T47D (cell line): ENCODE results near the gene DGKD.

Experiments
- DNase-seq, 2 experiments: peaks; one replicate each; pipeline versions ENCODE4 v3.0.0 to v3.0.0-alpha.2; 2011 to 2012; ENCODE audit warnings: low read depth in 1 of 2, low spot score in 1 of 2
- JUND ChIP-seq: IDR thresholded peaks from 2 replicates; pipeline ENCODE4 v1.6.1; 2012; ENCODE audit warnings: low read depth
- in situ Hi-C: cut with HindIII; loops from 2 replicates; pipeline ENCODE4 v1.10.0; 2016; ENCODE audit warnings: low sequenced_read_pairs, low pct_unique_long_range_greater_than_20kb

DGKD gene

DNA sequence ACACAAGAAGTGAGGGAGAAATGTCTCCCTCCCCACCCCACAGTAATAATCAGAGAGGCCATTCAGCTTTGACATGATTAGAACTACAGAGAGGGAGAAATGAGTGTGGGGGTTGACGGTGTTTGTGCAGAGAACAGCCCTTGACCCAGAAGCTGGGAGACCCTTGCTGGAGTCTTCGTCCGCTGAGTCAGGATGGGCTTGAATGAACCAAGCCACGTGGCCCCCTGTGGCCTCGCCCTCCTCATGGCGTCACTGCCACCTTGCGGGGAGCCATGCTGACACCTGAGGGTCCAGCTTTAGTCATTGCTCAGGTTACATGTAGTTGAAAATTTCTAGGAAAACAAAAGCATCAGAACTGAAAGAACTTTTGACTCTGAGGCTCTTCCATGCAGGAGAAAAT is 101.2 kb downstream of the DGKD start:
- TF ChIP-seq JUND, result no peak
- DNase-seq, result no peak
- in situ Hi-C loops, result no loop called here

DNA sequence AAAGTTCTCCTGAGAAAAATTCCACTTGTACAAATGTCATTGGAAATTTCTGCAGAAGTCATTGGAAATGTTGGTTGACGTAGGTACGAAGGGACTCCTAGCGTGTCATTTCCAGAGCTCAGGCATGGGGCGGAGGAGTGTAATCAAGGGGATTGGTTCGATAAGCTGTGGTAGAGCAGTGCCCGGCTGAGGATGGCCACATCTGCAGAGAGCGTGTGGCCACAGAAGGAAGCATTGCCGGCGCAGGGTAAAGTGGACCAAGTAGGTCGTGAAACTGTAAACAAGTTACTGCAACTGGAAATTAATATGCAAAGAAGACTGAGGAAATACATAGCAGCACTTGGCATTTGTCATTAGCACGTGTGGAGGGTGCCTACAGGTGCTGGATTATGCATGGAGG is 101.8 kb downstream of the DGKD start:
- in situ Hi-C loops, result no loop called here
- TF ChIP-seq JUND, result no peak
- DNase-seq, result no peak

DNA sequence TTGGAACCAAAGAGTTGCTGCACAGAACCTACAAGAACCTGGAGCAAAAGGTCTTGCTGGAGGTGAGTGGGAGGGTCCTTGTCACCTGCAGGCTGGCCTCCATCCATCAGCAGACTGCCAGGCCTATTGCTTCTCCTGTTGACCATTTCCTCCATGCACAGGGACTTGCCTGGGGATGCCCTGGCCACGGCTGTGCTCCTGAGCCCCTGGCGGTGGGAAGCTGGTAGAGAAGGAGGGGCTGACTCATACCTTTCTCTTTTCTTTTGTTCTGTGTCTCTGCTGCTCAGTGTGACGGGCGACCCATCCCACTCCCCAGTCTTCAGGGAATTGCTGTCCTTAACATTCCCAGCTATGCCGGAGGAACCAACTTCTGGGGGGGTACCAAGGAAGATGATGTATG is 102.6 kb downstream of the DGKD start:
- no peak for TF ChIP-seq JUND
- no peak for DNase-seq
- in situ Hi-C loops, result no loop called here

DNA sequence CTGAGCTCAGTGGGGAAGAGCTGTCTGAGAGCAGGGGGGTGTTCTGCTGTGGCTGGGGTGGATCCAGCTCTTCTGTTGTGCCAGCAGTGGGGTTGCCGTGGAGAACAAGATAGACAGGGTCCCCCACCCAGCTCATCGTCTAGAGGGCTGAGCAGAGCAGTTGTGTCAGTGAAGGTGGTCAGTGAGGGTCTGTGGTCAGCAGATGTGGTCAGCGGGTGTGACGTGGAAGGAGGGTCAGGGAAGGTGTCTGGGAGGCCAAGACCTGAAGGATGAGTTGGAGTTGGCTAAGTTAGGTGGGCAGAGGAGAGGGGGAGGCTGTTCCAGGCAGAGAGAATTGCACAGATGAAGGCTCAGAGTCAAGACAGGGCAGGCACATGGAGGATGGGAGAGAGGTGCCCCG is 103.1 kb downstream of the DGKD start:
- no peak for TF ChIP-seq JUND
- DNase-seq, result no peak
- in situ Hi-C loops, result no loop called here

DNA sequence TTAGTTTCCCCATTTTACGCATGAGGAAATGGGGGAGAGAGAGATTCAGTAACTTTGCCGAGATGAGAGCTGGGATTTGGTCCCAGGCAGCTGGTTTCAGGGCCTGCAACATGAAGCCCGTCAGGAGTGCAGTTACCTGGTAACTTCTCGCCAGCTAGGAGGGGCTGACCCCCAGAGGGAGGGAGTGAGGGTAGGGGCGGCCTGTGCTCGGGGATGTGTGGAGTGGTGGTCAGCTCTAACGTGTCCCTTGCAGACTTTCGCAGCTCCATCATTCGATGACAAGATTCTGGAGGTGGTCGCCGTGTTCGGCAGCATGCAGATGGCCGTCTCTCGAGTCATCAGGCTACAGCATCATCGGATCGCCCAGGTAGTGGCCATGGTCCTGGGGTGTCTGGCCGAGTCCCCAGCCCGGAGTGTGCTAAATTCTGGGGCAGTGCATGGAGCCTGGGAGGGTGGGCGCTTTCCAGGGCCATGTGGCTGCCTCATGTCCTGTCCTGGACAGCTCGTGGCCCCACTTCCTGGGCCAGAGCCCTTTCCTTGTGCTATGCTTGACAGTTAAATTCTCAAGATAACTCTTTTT is 103.8 kb downstream of the DGKD start:
- no peak for TF ChIP-seq JUND
- in situ Hi-C loops, result no loop called here

DNA sequence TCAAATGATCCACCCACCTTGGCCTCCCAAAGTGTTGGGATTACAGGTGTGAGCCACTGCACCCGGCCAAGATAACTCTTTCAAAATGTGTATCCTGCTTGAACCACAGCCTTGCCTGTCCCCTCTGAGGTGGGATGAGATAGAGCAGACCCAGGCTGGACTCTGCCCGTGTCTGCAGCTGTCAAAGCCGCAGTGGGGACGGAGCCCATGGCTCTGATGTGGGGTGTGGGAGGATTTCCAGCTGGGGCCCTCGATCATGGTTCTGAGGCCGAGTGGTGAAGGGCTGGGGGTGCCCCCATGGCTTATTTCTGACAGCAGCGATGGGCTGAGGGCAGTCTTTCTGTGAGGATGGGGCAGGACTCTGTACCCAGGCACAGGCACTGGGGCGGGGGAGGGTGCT is 104.5 kb downstream of the DGKD start:
- no peak for TF ChIP-seq JUND
- in situ Hi-C loops, result no loop called here

More for the DNA sequence above, 103.8 kb downstream of the DGKD start:
- DNase-seq, result no peak

DNA sequence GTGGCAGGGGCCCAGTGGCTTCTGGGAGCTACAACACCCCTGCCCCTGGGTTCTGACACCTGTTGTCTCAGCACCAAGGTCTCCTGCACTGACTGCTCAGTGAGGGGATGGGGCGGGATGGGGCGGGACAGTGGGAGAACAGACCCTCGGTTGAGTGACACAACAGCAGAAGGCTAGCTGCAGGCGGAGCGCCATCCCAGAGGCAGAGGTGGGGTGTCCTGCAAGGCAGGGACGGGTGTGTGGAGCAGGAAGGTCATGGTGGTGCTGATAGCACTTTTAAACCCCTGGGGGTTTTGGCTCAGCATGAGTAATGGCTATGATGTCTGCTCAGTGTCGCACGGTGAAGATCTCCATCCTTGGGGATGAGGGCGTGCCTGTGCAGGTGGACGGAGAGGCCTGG is 105.1 kb downstream of the DGKD start:
- no peak for TF ChIP-seq JUND
- DNase-seq, result no peak
- in situ Hi-C loops, result no loop called here

More for the DNA sequence above, 104.5 kb downstream of the DGKD start:
- no peak for DNase-seq

DNA sequence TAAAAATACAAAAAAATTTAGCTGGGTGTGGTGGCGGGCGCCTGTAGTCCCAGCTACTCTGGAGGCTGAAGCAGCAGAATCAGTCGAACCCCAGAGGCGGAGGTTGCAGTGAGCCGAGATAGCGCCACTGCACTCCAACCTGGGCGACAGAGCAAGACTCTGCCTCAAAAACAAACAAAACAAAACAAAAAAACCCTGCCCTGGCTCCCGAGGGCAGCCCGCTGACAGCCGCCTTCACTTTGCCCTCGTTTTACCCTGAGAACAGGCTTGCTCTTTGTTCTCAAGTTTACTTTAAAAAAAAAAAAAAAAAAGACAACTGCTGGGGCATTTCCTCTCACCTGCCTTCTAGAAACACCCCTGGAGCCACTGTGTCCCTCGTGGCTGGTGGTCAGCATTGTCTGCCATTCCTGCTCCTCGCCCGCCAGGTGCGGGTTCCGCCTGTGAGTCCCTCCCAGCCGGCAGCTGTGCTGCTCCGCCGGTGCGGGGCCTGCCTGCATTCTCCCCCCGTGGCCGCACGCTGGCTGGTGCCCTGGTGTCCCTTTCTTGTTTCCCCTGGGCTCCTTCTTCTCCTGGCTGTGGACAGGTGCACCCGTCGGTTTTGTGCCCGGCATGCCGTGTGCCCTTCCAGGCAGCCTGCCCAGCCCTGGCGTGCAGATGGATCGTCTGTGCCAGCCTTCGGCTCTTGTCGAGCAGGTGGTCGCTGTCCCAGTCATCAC is 106.6 kb downstream of the DGKD start:
- TF ChIP-seq JUND, result no peak
- in situ Hi-C loops, result no loop called here
- no peak for DNase-seq

DNA sequence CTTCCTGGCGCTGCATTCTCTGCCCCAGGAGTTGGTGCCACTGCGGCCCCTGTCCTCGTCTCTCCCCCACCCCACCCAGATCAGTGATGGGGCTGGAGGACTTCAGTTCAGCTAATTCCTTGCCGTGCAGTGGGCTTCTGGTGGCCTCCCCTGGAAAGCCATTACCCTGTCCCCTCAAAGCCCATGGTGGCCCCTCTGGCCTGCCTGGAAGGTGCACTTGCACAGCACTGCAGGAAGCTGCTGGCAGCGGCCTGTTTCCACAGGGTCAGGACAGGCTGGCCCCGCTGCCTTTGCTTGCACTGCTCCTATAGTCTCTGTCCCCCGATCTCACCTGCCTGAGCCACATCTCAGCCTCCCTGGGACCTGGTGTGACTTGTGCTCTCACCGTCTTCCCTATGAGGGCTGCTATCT is 107.2 kb downstream of the DGKD start:
- no peak for DNase-seq
- in situ Hi-C loops, result no loop called here
- TF ChIP-seq JUND, result no peak

GRCh38 chr2:233462202-233462785 is 108.0 kb downstream of the DGKD start:
- in situ Hi-C loops, result no loop called here
- TF ChIP-seq JUND, result no peak
- DNase-seq, result no peak

DNA sequence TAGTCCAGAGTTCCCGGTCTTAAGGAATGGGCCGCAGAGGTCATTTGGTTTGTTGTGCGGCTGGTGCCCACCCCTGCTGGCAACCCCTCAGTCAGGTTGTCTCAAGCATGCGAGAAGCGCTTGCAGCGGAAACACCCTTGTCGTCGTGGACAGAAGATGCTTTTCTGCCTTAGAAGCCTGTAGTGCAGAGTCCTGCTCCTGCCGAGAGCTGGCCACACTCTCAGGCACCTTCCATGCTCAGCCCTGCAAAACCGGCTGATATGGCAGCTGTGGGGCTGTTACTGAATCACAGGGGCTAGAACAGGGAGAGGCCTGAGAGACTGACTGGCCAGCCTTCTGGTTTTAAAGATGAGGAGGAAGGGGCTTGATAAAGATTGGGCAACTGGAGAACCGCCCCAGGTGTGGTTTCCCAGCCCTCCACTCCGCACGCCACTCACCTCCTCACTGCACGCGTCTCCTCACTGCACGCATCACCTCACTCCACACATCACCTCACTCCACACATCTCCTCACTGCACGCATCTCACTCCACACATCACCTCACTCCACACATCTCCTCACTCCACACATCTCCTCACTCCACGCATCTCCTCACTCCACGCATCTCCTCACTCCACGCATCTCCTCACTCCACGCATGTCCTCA is 108.7 kb downstream of the DGKD start:
- in situ Hi-C loops, result no loop called here
- no peak for TF ChIP-seq JUND
- no peak for DNase-seq

DNA sequence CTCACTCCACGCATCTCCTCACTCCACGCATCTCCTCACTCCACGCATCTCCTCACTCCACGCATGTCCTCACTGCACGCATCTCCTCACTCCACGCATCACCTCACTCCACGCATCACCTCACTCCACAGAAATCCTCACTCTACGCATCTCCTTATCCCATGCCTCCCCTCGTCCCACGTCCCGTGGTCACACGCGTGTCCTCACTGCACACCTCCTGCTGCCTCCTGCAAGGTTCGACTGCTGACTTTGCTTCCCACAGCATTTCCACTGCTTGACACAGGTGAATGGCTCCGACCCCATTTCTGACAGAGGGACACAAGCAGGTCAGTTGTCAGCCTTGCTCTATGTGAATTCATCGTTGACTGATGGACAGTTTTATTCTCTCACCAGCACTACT is 109.3 kb downstream of the DGKD start:
- DNase-seq, result no peak
- TF ChIP-seq JUND, result no peak
- in situ Hi-C loops, result no loop called here

- no peak for TF ChIP-seq JUND
- DNase-seq, result no peak
- in situ Hi-C loops, result no loop called here
Measured at GRCh38 chr2:233464056-233464455, 109.8 kb downstream of the DGKD start.
